KMS-11 (cell line): Measurements from ENCODE around the gene RNF14.
A peak's percentile ranks its signal among the peaks of the same experiment; 100 is the strongest.

Source experiments
- H2AFZ ChIP-seq: fragments of 200-600 bp; sonication (generic); 2 replicates; pipeline ENCODE4 v1.6.1; 2016; ENCODE audit warnings: antibody characterized with exemption, mixed run types, low read depth
- H3K27ac ChIP-seq: fragments of 200-600 bp; sonication (generic); 2 replicates; pipeline ENCODE4 v1.6.1; 2016; ENCODE audit warnings: mild to moderate bottlenecking, mixed run types
- H3K27me3 ChIP-seq: fragments of 200-600 bp; sonication (generic); 2 replicates; pipeline ENCODE4 v1.6.1; 2017; ENCODE audit warnings: mild to moderate bottlenecking, low read depth, mixed run types, moderate library complexity; ENCODE audit not compliant: insufficient read depth
- H3K36me3 ChIP-seq: fragments of 200-600 bp; sonication (generic); 2 replicates; pipeline ENCODE4 v1.6.1; 2017; ENCODE audit warnings: mild to moderate bottlenecking, mixed run types; ENCODE audit not compliant: insufficient read depth
- H3K4me1 ChIP-seq: fragments of 200-600 bp; sonication (generic); 2 replicates; pipeline ENCODE4 v1.6.1; 2016; ENCODE audit warnings: mild to moderate bottlenecking, low read depth, mixed run types; ENCODE audit not compliant: poor library complexity, severe bottlenecking
- H3K4me2 ChIP-seq: fragments of 200-600 bp; sonication (generic); 2 replicates; pipeline ENCODE4 v1.7.0; 2016; ENCODE audit warnings: mild to moderate bottlenecking, mixed run types
- H3K4me3 ChIP-seq: fragments of 200-600 bp; sonication (generic); IDR thresholded peaks from 2 replicates; pipeline ENCODE4 v1.6.1; 2017; ENCODE audit warnings: low read depth, low read length, mixed read lengths; ENCODE audit not compliant: insufficient read depth
- H3K79me2 ChIP-seq: fragments of 200-600 bp; sonication (generic); 2 replicates; pipeline ENCODE4 v1.6.1; 2016; ENCODE audit warnings: low read depth, mixed run types; ENCODE audit not compliant: insufficient read depth
- H3K9ac ChIP-seq: fragments of 200-600 bp; sonication (generic); 2 replicates; pipeline ENCODE4 v1.6.1; 2016; ENCODE audit warnings: mild to moderate bottlenecking, mixed run types
- H4K20me1 ChIP-seq: fragments of 200-600 bp; sonication (generic); 2 replicates; pipeline ENCODE4 v1.6.1; 2016; ENCODE audit warnings: mild to moderate bottlenecking, mixed run types; ENCODE audit not compliant: insufficient read depth
- TF ChIP-seq, protein P1 (sequence below): fragments of 200-600 bp; sonication (generic); conservative IDR thresholded peaks from 2 replicates; pipeline ENCODE4 v1.6.1; 2017; ENCODE audit warnings: low read depth, mild to moderate bottlenecking, antibody characterized with exemption, low read length, moderate library complexity, mixed read lengths

Gene RNF14

DNA sequence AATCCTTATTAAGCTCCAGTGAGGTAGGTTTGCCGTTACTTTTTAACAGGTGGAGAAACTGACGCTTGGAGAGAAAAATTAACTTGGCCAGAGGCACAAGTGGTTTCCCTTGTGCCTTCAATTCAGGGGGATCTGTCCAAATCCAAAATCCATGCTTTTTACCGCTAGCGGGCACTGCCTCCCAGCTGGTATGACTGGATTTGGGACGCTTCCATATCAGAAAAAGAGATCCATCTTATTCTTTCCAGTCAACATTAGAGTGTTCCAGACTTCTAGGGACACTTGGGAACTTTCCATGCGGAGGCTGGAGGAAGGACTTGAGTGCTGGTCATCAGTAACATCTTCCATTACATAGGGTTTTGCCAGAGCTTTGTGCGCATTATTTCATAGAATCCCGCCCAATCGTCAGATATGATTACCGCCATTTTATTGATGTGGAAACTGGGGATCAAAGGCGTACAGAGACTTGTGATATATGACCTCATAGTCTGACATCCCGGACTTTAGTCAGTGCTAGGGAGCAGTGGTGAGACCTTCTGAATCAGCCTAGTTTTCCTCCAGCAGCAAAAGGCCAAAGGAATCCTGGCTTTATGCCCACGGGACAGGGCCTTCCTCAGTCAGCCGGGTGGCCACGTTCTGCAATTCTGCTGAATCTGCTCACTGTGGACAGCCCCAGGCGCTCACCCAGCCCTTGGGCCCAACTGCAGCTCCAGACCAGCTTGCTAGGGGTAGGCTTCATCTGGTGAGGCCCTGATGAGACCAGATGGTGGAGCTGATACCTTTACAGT lies 45.0 kb downstream of the RNF14 start:
- H3K36me3 ChIP-seq = no peaks in the 10 kb centered on the region
- H3K79me2 ChIP-seq = no peaks in the 10 kb centered on the region; the same call in 1 of the 2 replicates
- H3K27me3 ChIP-seq = no peaks in the 10 kb centered on the region
- TF ChIP-seq, protein P1, sequence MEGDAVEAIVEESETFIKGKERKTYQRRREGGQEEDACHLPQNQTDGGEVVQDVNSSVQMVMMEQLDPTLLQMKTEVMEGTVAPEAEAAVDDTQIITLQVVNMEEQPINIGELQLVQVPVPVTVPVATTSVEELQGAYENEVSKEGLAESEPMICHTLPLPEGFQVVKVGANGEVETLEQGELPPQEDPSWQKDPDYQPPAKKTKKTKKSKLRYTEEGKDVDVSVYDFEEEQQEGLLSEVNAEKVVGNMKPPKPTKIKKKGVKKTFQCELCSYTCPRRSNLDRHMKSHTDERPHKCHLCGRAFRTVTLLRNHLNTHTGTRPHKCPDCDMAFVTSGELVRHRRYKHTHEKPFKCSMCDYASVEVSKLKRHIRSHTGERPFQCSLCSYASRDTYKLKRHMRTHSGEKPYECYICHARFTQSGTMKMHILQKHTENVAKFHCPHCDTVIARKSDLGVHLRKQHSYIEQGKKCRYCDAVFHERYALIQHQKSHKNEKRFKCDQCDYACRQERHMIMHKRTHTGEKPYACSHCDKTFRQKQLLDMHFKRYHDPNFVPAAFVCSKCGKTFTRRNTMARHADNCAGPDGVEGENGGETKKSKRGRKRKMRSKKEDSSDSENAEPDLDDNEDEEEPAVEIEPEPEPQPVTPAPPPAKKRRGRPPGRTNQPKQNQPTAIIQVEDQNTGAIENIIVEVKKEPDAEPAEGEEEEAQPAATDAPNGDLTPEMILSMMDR = no peak
- peak overlapping the region; percentile 97 for H3K4me2 ChIP-seq
- H3K4me1 ChIP-seq = peaks cover 91% of the 10 kb centered on the region
- H3K4me3 ChIP-seq = no peak overlapping the region
- H2AFZ ChIP-seq = peak overlapping the region; percentile 85; the same call in 1 of the 2 replicates
- peak overlapping the region; percentile 87; the same call in 1 of the 2 replicates for H3K27ac ChIP-seq
- H3K9ac ChIP-seq = peak overlapping the region; percentile 97; the same call in 1 of the 2 replicates
- no peaks in the 10 kb centered on the region for H4K20me1 ChIP-seq

DNA sequence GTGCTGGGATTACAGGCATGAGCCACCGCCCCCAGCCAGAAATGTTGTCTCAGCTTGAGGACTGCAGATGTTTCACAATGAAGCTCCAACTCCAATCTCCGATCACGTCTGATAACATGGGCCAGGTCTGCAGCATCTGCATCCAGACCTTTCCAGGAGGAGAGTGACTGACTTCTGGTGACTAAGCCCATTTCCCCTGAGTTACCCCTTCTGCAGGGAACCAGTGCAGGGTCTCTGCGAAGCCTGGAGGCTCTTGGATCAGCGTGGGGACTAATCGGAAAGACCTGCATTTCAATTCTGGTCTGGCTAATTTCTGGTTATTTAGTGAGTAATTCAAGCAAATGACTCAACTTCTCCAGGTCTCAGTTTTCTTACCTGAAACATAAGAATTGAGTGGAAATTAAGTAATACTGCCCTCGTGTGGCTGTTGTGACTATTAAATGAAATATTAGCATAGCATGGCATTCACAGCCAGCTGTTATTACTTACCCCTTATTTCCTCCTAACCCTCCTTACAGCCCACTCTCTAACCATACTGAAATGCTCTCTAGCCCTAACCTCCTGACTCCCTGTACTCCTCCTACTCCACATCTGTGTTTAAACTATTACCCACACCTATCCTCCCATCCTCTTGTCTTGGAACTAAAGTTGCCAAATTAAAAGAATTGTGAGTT lies 46.1 kb downstream of the RNF14 start:
- H3K36me3 ChIP-seq = no peaks in the 10 kb centered on the region
- H3K27me3 ChIP-seq = no peaks in the 10 kb centered on the region
- H3K9ac ChIP-seq = no peak overlapping the region; the same call in 1 of the 2 replicates
- H3K79me2 ChIP-seq = no peaks in the 10 kb centered on the region; the same call in 1 of the 2 replicates
- H3K4me2 ChIP-seq = peak overlapping the region; percentile 50
- H2AFZ ChIP-seq = peak overlapping the region; percentile 52; the same call in 1 of the 2 replicates
- no peaks in the 10 kb centered on the region for H4K20me1 ChIP-seq
- TF ChIP-seq, protein P1 = peak; percentile 68
- H3K4me3 ChIP-seq = no peak overlapping the region
- H3K27ac ChIP-seq = peak overlapping the region; percentile 55
- peaks cover 81% of the 10 kb centered on the region for H3K4me1 ChIP-seq

DNA sequence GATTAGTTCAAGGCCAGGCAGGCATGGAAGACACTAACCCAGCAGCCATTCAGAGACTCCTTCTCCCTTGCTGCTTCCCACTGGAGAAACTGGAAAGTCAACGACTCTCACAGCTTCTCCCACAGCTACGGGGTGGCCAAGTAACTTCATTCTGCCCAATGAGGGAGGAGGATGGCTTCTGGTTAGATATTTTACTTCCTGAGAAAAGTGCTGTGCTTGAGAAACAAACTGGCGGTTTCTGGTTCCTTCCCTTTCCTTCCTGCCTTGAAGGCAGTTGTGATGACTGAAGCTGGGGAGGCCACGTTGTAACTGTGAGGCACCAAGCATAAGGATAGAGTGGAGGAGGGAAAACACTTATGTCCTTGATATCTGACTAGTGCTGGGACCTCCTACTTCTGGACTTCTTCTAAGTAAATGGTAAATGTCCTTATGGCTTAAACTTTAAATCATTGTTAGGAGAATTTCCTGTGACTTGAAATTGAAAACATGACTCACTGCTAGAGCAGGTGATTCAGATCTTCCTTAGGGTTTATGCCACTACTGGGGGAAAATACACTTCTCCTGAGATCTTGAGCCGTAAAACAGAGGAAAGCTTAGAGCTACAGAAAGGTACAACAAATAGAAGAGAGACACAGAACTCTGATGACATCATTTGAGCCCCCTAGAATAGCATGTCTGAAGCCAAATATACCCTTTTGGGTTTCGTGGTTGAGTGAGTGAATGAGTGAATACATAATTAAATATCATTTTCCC lies 47.1 kb downstream of the RNF14 start:
- TF ChIP-seq, protein P1 = no peak
- Histone ChIP-seq H3K4me1 (peaks cover 72% of the 10 kb centered on the region), H3K4me2 (peak overlapping the region; percentile 50), H3K27ac (peak overlapping the region; percentile 55), H2AFZ (peak overlapping the region; percentile 44; the same call in 1 of the 2 replicates), H3K79me2 (no peaks in the 10 kb centered on the region; the same call in 1 of the 2 replicates), H3K36me3 (no peaks in the 10 kb centered on the region), H4K20me1 (no peaks in the 10 kb centered on the region), H3K4me3 (no peak overlapping the region), H3K9ac (no peak overlapping the region; the same call in 1 of the 2 replicates), H3K27me3 (no peaks in the 10 kb centered on the region)

DNA sequence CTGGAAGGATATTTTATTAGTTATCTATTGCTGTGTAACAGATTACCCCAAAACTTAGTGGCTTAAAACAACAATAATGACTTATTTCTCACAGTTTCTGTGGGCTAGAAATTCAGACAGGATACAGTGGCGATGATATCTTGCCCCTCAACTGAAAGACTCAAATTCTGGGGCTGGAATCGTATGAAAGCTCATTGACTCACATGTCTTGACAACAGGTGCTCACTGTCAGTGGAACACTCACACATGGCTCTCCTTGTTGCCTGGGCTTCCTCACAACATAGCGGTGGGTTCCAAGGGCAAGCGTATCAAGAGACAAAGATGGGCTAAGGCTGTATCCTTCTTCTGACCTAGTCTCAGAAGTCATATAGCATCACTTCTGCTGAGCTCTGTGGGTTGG lies 47.7 kb downstream of the RNF14 start:
- Histone ChIP-seq H3K4me3 (no peak overlapping the region), H3K27me3 (no peaks in the 10 kb centered on the region), H3K27ac (peak overlapping the region; percentile 55), H3K4me1 (peaks cover 66% of the 10 kb centered on the region), H3K9ac (no peak overlapping the region), H2AFZ (no peak overlapping the region; the same call in 1 of the 2 replicates), H3K79me2 (no peaks in the 10 kb centered on the region; the same call in 1 of the 2 replicates), H3K36me3 (no peaks in the 10 kb centered on the region), H3K4me2 (peak overlapping the region; percentile 50), H4K20me1 (no peaks in the 10 kb centered on the region)
- TF ChIP-seq, protein P1 = no peak
